Epithelial cell of prostate (primary cell): Measurements from ENCODE around the gene SHISA2.
"Not testable (repeated sequence)": the region's sequence is repeated elsewhere in the genome, so short reads cannot be mapped to it uniquely, and the experiment has no call there.

ENCODE experiments used
- DNase-seq: peaks from one replicate; pipeline ENCODE4 v3.0.0-alpha.2; 2011; ENCODE audit warnings: low read depth, low spot score
- H3K27ac ChIP-seq: fragments of 450-650 bp; 2 replicates; pipeline ENCODE4 v1.5.1; 2017; ENCODE audit warnings: mild to moderate bottlenecking

The SHISA2 gene

DNA sequence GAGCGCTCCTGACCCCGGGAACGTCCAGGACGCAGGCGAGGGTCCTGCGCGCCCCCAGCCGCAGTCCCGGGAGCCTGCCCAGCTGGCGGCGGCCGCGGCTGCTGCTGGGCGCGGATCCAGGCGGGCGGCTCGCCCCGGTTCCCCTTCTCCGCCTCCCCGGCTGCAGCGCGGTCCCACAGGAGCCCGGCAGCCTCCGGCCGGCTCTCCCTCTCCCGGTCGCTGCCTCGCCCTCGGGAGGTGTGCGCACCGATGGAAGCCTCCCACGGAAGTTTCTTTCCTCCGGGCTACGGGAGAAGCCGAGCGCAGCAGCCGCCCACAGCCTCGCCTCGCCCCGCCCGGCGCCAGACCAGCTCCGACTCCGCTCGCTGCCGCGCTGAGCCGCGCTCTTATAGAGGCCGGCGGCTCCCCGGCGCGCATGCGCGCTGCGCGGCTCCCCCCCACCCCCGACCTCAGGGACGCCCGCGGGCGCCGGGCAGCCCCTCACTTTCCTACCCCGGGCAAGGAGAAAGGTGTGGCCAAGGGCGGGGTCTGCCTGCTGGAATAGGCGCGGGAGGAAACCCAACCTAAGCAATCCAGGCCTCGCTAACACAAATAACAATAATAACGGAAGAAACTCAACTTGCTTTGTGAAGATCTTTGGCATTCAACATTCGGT is at the start of gene SHISA2:
Gene SHISA2 (minus strand): TSS at position 360 of the 655 bp plus-strand sequence. CDS start 1,041 bp downstream, outside the sequence.
- DNase-seq = no peak
- no peak within 1 kb of the TSS for H3K27ac ChIP-seq

DNA sequence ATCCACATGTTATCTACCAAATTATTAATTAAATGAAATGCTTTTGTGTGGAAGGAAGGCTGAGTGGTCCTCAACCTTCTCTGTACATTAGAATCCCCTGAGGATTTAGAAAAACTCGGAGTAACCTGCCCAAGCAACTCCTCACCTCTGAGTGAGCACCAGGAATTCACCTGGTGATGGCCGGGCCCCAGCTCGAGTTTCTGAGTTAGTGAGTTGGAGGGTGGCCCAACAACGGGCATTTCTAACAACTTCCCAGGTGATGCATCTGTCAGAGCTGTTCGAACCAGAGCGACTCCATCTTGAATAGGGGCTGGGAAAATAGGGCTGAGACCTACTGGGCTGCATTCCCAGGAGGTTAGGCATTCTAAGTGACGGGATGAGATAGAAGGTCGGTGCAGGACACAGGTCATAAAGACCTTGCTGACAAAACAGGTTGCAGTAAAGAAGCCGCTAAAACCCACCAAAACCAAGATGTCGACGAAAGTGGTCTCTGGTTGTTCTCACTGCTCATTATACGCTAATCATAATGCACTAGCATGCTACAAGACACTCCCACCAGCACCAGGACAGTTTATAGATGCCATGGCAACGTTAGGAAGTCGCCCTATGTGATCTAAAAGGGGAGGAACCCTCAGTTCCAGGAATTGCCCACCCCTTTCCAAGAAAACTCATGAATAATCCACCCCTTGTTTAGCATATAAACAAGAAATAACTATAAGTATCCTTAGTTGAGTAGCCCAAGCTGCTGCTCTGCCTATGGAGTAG is 44.2 kb upstream of the SHISA2 start:
- DNase-seq = no peak
- H3K27ac ChIP-seq = no peak overlapping the region

DNA sequence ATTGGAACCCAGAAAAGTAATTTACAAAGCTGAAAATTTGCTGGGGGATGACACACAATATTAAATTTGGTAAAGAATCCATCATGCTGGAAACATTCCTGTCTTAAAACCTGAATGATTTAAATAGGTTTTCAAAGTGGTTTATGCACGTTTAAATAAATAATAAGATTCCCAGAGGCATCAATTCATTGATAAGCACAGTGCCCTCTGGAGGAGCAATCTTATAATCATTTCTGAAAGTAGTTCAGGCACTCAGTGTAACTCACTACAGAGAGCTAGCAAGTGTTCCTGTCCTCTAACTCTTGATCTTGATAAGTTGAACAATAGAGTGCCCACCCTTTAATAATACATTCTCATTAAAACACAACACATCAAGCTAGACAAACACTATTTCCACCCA is 43.5 kb upstream of the SHISA2 start:
- H3K27ac ChIP-seq = no peak overlapping the region
- DNase-seq = no peak

DNA sequence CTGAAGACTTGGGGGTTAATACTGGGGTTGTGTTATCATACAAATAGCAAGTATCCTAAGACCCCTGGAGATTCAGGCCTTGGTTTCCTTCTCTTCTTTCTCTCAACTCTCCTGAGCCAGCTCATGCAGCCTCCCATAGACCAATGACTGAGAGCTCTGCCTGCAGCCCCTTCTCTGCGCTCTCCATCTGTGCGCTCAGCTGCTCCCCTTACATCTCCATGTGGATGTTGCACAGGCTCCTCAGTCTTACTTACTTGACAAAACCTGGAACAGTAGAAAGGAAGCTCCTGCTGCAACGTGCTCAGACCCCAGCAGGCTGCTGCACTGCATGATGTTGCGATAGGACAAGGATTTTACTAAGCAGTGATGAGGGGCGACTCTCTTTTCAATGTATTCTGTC is 25.0 kb upstream of the SHISA2 start:
- DNase-seq, H3K27ac ChIP-seq: not testable (repeated sequence)

DNA sequence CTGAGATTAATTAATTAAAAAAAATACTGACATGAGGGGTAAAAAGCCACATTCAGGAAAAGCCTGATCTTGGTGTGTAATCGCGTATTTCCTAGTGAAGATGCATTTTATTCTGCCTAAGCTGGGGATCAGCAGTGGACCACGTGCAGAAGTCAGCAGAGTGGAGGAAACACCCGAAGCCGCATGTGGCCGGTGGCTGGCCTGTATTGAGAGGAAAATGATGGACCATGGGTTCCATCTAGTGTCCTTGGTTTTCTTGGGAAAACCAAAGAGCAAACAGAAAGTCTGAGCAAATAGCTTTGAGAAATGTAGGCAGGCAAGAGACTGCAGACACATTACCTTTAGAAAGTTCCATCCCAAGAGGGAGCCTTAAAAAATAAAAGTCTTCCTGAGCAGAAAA is 23.7 kb upstream of the SHISA2 start:
- DNase-seq = no peak
- H3K27ac ChIP-seq = no peak overlapping the region

DNA sequence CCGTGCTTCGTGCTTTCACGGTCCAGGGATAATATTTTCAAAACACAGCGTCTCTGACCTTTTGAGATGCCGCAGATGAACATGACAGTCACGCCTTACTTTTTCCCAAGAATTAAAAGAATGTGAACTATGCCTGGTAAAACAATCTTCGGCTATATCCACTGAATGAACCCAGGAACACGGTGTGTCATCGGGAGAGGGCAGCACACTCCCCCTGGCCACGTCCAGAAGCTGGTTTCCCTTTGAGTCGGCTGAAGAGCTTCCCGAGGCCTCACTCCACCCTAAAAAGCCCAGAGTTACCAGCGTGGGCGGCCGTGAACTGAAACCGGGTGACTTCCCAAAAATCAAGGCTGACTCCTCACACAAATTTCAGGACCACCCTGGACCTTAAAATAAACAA is 22.9 kb upstream of the SHISA2 start:
- H3K27ac ChIP-seq = no peak overlapping the region
- DNase-seq = no peak

DNA sequence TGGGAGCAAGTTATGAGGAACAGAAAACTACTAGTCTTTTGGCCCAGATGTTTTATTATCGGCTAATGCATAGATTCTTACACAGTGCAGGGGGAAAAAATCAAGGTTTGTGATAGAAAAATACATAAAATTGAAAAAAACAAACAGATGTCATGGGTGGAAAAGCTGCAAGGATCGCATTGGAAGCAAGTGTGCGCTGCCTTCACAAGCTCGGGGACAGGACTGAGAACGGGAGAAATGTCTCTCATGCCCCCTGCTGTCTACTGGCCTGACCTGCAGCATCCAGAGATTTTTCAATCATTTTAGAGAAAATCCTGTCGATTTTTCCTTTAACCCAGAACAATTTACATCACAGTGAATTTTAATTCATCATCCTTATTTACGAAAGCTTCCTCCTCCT is 20.5 kb upstream of the SHISA2 start:
- not testable (repeated sequence) for H3K27ac ChIP-seq, DNase-seq

DNA sequence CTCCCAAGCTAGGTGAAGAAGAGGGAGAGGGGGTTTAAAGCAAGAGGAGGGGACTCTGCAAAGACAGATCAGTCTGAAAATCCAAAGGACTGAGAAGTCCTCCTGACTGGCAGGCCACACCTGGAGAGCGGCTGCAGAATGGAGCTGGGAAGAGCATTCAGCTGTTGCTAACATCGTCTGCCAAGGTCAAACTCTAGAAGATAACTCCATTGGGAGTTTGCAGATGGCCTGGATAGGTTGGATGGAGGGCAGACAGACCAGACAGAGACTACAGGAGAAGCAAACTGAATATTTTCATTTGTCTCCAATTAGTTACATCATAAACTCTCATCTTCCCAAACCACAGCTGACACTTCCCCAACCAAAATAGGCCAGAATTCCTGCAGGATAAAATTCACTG is 19.9 kb upstream of the SHISA2 start:
- no peak overlapping the region for H3K27ac ChIP-seq
- DNase-seq = no peak

DNA sequence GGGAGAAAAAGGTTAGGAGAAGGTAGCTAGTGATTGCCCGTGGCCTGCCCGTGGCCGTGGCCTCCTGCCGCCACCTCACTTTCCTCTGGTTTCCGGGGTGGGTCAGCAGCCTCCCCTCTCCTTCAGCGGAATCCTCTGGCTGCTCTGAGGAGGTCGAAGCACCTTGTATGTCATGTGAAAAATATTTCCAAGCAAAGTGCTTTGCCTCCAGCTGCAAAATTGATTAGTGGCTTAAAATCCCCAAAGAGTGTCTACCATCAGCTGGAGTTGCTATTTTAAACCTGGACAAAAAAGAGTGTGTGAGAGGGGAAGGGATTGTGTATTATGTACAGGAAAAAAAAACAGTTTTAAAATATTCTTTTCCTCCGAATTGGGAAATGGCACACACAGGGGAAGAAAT is 17.8 kb upstream of the SHISA2 start:
- DNase-seq, H3K27ac ChIP-seq: not testable (repeated sequence)

DNA sequence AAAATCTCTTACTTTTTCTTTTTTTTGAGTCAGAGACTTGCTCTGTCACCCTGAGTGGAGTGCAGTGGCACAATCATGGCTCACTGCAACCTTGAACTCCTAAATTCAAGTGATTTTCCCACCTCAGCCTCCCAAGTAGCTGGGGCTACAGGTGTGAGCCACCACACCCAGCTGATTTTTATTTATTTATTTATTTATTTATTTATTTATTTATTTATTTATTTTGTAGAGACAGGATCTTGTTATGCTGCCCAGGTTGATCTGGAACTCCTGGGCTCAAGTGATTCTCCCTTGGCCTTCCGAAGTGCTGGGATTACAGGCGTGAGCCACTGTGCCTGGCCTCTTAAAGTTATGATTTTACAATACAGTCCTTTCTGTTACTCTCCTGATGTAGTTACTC is 16.6 kb upstream of the SHISA2 start:
- not testable (repeated sequence) for DNase-seq, H3K27ac ChIP-seq

DNA sequence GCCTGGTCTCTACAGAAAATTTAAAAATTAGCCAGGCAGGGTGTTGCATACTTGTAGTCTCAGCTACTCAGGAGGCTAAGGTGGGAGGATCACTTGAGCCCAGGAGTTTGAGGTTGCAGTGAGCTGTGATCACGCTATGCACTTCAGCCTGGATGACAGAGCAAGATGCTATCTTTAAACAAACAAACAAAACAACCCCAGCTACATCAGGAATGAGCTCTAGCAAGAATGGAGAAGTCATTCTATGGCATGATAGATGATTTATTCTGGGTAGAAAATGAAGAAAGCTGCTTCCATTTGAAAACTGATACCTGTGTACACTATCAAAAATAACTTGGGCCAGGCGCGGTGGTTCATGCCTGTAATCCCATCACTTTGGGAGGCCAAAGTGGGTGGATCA is 15.8 kb upstream of the SHISA2 start:
- DNase-seq = no peak
- H3K27ac ChIP-seq = no peak overlapping the region

DNA sequence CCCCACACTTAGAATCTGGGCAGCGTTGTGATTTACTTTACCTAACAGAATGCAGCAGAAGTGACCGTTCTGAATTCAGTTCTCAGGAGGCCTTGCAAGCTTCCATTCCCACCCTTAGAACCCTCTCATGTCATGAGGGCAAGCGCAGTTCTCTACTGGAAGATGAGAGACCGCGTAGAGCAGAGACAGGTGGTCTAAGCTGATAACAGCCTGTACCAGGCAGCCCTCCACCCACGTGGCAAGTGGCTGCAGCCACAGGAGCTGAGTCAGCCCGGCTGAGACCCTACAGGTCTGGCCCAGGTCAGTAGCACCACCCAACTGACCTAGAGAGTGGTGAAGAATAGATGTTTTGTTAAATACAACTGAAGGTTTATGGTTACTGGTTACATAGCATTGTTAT is 14.7 kb upstream of the SHISA2 start:
- DNase-seq, H3K27ac ChIP-seq: not testable (repeated sequence)

DNA sequence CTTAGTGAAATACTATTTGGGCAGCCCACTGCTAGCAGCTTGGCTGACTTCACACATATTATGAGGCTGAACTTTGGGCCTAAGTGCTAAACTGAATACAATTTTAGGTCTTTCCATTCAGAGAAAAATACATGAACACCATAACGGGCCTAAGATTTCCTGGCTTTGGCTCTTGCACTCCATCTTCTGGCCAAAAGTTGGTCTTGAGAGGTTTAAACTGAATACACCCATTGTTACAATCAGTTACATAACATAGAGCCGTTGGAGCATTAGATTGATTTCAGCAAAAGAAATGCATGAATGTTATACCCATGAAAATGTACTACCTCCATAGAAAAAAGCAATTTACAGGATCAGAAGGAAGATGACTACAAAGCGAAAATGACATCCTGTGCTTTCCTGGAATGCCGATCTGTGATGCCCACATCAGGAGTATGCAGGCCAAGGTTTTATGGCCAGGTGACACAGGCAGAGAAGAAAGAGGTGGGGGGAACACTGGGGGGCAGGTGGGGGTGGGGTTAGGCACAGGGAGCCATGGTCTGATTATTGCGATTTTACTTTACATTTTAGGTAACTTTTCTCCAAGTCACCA is 11.1 kb upstream of the SHISA2 start:
- DNase-seq = no peak
- H3K27ac ChIP-seq = no peak overlapping the region

DNA sequence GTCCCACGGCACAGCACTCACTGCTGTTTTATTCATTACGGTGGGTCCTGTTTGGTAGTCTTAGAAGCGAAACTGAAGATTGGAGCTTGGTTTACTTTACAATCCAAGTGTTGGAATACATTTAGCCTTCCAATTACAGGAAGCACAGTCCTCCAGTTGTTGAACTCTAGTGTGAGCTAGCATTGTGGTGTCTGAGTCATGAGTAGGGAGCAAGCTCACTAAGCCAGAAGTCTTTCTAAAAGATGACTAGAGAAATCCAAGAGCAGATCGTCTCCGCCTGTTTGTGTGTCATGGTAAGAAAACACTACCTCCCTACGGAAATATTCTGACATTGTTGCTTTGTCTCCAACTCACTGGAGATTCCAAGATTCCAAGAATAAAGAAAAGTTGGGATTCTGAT is 10.1 kb upstream of the SHISA2 start:
- peak; percentile 49 for DNase-seq
- H3K27ac ChIP-seq = no peak overlapping the region

DNA sequence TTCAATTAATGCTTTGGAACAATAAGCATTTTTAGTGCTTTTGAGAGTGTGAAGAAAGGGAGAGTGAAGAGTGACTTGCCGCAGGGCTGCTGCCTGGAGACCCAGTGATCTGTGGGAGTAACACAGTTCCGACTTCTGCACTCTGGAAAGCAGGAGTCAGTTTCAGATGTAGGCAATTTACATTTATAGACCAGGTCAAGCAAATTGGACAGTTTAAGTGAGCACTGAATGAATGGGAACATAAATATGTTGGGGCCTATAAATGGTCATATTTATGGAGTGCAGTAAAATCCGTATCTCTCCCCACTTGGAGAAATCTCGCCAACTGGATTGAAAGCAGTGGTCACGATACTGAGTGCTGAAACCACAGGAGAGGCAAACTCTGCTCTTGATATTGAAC is 9.4 kb upstream of the SHISA2 start:
- no peak for DNase-seq
- H3K27ac ChIP-seq = no peak overlapping the region

DNA sequence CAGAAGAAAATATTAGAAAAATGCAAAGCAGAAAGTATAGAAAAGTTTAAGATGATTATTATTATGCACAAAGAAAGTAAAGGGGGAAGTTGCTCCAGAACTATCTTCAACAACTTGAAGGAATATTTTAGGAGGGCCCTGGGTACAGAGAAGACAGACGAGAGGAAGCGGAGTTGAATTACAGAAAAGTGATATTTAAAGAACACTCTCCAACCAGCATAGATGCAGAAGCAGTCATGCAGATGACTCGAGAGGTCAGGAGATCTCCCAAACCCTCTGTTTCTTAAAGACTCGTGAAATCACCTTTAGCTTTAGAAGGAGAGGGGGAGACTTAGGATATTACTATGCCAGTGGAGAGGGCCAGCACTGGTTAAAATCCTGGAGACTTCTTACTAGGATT is 8.5 kb upstream of the SHISA2 start:
- H3K27ac ChIP-seq = no peak overlapping the region
- DNase-seq = no peak

DNA sequence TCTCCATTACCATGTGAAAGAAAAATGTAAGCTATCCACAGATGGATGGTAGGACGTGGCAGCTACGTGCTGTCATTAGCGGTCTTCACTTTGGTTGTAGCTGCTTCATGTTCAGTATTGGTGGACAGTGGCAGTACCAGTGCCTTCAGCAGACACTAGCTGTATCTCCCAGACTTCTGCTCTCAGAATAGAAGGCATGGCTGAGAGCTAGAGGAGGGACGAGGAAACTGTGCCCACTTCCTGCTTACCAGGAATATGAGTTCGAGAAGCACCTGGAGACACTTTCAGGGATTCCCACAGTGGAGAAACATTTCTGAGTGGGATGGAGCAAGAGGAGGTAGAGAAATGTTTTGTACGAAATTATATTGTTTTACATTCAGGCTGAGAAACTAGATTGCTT is 6.9 kb upstream of the SHISA2 start:
- no peak for DNase-seq
- no peak overlapping the region for H3K27ac ChIP-seq

DNA sequence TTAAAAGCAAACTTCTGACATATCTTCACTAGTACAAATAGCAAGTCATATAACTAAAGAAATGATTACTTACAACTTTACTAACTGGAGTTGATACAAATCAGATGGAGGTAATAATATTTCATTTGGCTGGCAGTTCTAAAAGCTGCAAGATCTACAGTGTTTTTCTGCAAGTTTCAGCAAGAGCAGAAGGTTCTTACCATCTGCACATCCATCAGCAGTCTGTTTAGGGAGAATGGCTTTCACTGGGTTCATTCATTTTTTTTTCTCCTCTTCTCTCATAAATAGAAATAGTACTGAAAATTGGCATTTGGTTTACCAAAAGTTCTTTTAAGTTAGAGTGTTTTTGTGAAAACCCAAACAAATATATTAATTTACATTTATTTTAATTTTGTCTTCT is 3.1 kb upstream of the SHISA2 start:
- H3K27ac ChIP-seq = no peak overlapping the region
- no peak for DNase-seq

DNA sequence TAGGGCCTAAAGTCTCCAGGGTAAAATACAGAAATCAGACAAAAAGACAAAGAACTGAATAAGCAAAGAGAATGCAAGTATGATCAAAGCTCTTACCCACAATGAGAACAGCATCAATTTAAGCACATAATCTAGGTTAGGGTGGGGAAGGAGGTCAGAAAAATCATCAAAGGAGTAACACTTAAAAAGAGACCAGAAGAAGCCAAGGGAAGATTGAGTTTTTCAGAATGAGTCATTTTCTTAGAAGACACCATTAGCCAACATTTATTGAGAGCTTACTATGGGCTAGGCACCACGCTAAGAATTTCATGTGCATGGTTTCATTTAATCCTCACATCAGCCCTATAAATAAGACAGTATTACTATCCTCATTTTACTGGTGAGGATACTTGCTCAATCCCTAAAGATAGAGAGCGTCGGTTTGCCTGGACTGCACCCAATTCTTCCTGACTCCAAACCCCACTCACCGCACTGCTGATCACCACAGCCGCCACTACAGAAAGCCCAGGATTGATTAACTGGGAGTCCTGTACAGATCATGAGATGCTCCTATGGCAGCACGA is 1.7 kb upstream of the SHISA2 start:
- DNase-seq = no peak
- H3K27ac ChIP-seq = no peak overlapping the region

DNA sequence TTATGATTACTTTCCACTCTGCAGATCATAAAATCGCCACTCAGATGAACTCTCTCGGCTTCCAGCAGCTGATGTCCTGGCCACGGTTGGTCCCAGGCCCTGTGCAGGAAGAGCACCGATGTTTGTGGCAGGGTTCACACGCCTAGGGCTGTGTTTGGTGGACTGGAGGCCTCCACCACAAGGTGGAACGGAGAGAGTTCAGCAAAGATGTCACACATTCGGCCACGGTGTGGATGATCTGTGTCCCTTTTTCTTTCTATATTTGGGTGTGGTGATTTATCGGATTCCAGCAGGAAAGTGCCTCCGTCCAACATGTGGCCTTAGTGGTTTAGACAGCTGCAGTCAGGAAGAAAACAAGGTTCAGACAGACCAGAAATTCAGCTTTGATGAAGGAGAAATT is 521 bp upstream of the SHISA2 start:
- no peak for DNase-seq
- H3K27ac ChIP-seq = no peak overlapping the region

DNA sequence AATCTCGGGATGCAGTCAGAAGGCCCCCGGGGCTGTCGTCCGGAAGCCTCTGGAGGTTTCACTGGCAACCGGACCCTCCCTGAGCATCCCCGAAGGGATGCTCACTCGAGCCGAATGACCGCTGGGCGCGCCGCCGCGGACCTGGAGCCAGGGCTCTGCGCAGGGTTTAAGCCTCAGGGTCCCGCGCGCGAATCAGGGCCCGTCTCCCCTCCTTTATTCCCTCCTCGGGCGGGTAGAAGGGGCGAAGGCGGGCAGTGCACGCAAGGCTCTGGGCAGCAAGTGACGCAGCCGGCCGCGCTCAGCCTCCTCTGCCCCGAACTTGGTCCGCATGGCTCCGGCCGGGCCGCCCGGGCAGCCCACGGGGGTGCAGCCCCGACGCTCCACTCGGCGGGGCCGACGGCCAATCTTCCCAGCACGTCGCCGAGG is 572 bp downstream of the SHISA2 start:
- no peak for DNase-seq
- no peak overlapping the region for H3K27ac ChIP-seq
